MM.1S (cell line): ENCODE data around the gene COLEC12.

Source experiments
- DNase-seq: peaks from one replicate; pipeline ENCODE4 v3.0.0-alpha.2; 2015
- H2AFZ ChIP-seq: fragments of 300-600 bp; sonication (generic); 2 replicates; pipeline ENCODE4 v1.6.0; 2016; ENCODE audit warnings: antibody characterized with exemption, low read length
- H3F3A ChIP-seq: fragments of 300-600 bp; sonication (generic); 2 replicates; pipeline ENCODE4 v1.6.1; 2016; ENCODE audit warnings: mild to moderate bottlenecking, antibody characterized with exemption, low read length, moderate library complexity, mixed read lengths; ENCODE audit not compliant: insufficient read depth
- H3K27ac ChIP-seq: fragments of 300-600 bp; sonication (generic); 2 replicates; pipeline ENCODE4 v1.5.1; 2016; ENCODE audit warnings: mild to moderate bottlenecking, low read length
- H3K27me3 ChIP-seq: fragments of 300-600 bp; sonication (generic); replicated peaks from 2 replicates; pipeline ENCODE4 v1.6.0; 2016; ENCODE audit warnings: low read length; ENCODE audit not compliant: insufficient read depth
- H3K36me3 ChIP-seq: fragments of 300-600 bp; sonication (generic); replicated peaks from 2 replicates; pipeline ENCODE4 v1.6.1; 2016; ENCODE audit warnings: mild to moderate bottlenecking, low read length, mixed read lengths; ENCODE audit not compliant: insufficient read depth
- H3K4me1 ChIP-seq: fragments of 300-600 bp; sonication (generic); 2 replicates; pipeline ENCODE4 v1.6.1; 2016; ENCODE audit warnings: low read length, mixed read lengths
- H3K4me2 ChIP-seq: fragments of 300-600 bp; sonication (generic); 2 replicates; pipeline ENCODE4 v1.6.0; 2016; ENCODE audit warnings: low read depth, low read length
- H3K4me3 ChIP-seq: fragments of 300-600 bp; sonication (generic); 2 replicates; pipeline ENCODE4 v1.5.1; 2016; ENCODE audit warnings: low read length, mixed read lengths
- H3K79me2 ChIP-seq: fragments of 300-600 bp; sonication (generic); 2 replicates; pipeline ENCODE4 v1.6.1; 2016; ENCODE audit warnings: mixed run types, low read length, mixed read lengths
- H3K9ac ChIP-seq: fragments of 300-600 bp; sonication (generic); 2 replicates; pipeline ENCODE4 v1.6.1; 2016; ENCODE audit warnings: low read length, mixed read lengths
- H3K9me2 ChIP-seq: fragments of 300-600 bp; sonication (generic); replicated peaks from 2 replicates; pipeline ENCODE4 v1.6.1; 2016; ENCODE audit warnings: mild to moderate bottlenecking, low read length, mixed read lengths; ENCODE audit not compliant: insufficient read depth
- H3K9me3 ChIP-seq: fragments of 300-600 bp; sonication (generic); replicated peaks from 2 replicates; pipeline ENCODE4 v1.6.1; 2016; ENCODE audit warnings: mild to moderate bottlenecking, low read length, mixed read lengths; ENCODE audit not compliant: insufficient read depth
- H4K20me1 ChIP-seq: fragments of 300-600 bp; sonication (generic); 2 replicates; pipeline ENCODE4 v1.6.1; 2016; ENCODE audit warnings: mild to moderate bottlenecking, low read length, moderate library complexity, mixed read lengths; ENCODE audit not compliant: insufficient read depth
- CTCF ChIP-seq: fragments of 300-600 bp; sonication (generic); IDR thresholded peaks from 2 replicates; pipeline ENCODE4 v1.5.1; 2016; ENCODE audit warnings: antibody characterized with exemption, low read length, mixed read lengths
- EZH2 ChIP-seq: fragments of 300-600 bp; sonication (generic); optimal IDR thresholded peaks from 2 replicates; pipeline ENCODE3; 2017; ENCODE audit warnings: low read depth, mild to moderate bottlenecking, antibody characterized with exemption, low read length, mixed read lengths
- EZH2phosphoT487 ChIP-seq: fragments of 300-600 bp; sonication (generic); IDR thresholded peaks from 2 replicates; pipeline ENCODE4 v1.6.1; 2018; ENCODE audit warnings: antibody characterized with exemption, low read length

Gene COLEC12

GRCh38 chr18:523561-523960 is 23.1 kb upstream of the COLEC12 start:
- H2AFZ ChIP-seq: no peak overlapping the region
- DNase-seq: no peak
- H3K9ac ChIP-seq: no peak overlapping the region
- no peaks in the 10 kb centered on the region for H3K9me2 ChIP-seq
- no peaks in the 10 kb centered on the region for H3K79me2 ChIP-seq
- TF ChIP-seq EZH2 (no peak), CTCF (no peak), EZH2phosphoT487 (no peak)
- no peak overlapping the region for H3K4me2 ChIP-seq
- no peak overlapping the region for H3K4me3 ChIP-seq
- H3K27ac ChIP-seq: no peak overlapping the region
- no peaks in the 10 kb centered on the region for H3K4me1 ChIP-seq
- H3K9me3 ChIP-seq: no peaks in the 10 kb centered on the region
- H3K27me3 ChIP-seq: no peaks in the 10 kb centered on the region
- H3K36me3 ChIP-seq: no peaks in the 10 kb centered on the region
- no peaks in the 10 kb centered on the region for H4K20me1 ChIP-seq
- H3F3A ChIP-seq: no peaks in the 10 kb centered on the region

- Histone ChIP-seq H3K4me3 (no peak overlapping the region), H3K9me2 (no peaks in the 10 kb centered on the region), H3K27ac (no peak overlapping the region), H3K4me2 (no peak overlapping the region), H3K9ac (no peak overlapping the region), H4K20me1 (no peaks in the 10 kb centered on the region), H3K36me3 (no peaks in the 10 kb centered on the region), H3K9me3 (no peaks in the 10 kb centered on the region), H3K27me3 (no peaks in the 10 kb centered on the region), H3K79me2 (no peaks in the 10 kb centered on the region), H2AFZ (no peak overlapping the region), H3F3A (no peaks in the 10 kb centered on the region), H3K4me1 (no peaks in the 10 kb centered on the region)
- TF ChIP-seq EZH2phosphoT487: no peak
- TF ChIP-seq EZH2: no peak
- TF ChIP-seq CTCF: no peak
- no peak for DNase-seq
Measured at GRCh38 chr18:519019-519879, 18.7 kb upstream of the COLEC12 start.

- Histone ChIP-seq H3F3A (no peaks in the 10 kb centered on the region), H3K36me3 (no peaks in the 10 kb centered on the region), H3K27me3 (no peaks in the 10 kb centered on the region), H4K20me1 (no peaks in the 10 kb centered on the region), H3K27ac (no peak overlapping the region), H3K9me3 (no peaks in the 10 kb centered on the region), H3K9ac (no peak overlapping the region), H3K79me2 (no peaks in the 10 kb centered on the region), H3K4me1 (no peaks in the 10 kb centered on the region), H3K4me2 (no peak overlapping the region), H2AFZ (no peak overlapping the region), H3K9me2 (no peaks in the 10 kb centered on the region), H3K4me3 (no peak overlapping the region)
- DNase-seq: no peak
- TF ChIP-seq EZH2phosphoT487 (no peak), EZH2 (no peak), CTCF (no peak)
Measured at GRCh38 chr18:518081-518480, 17.6 kb upstream of the COLEC12 start.
